ENCODE data around the gene CXCL12.

CXCL12 gene

GRCh38 chr10:44391981-44392380 is 7.1 kb upstream of the CXCL12 start:
- TF ChIP-seq CTCF (IDR thresholded peaks at IDR 0.05; ENCODE audit: control insufficient read depth, extremely low read depth, insufficient read depth) = no peak
- DNase-seq (ENCODE audit: low read depth) = no peak
- H3K4me3 ChIP-seq (ENCODE audit: low read depth, low read length) = no peak overlapping the region

- H3K4me3 ChIP-seq (ENCODE audit: low read depth, low read length) = no peak overlapping the region
- DNase-seq (ENCODE audit: low read depth) = no peak
- TF ChIP-seq CTCF (IDR thresholded peaks at IDR 0.05; ENCODE audit: control insufficient read depth, extremely low read depth, insufficient read depth) = no peak
Measured at GRCh38 chr10:44390585-44391072, 5.7 kb upstream of the CXCL12 start.

- H3K4me3 ChIP-seq (ENCODE audit: low read depth, low read length) = no peak overlapping the region
- TF ChIP-seq CTCF (IDR thresholded peaks at IDR 0.05; ENCODE audit: control insufficient read depth, extremely low read depth, insufficient read depth) = no peak
- no peak for DNase-seq (ENCODE audit: low read depth)
Measured at GRCh38 chr10:44389556-44389955, 4.7 kb upstream of the CXCL12 start.

- TF ChIP-seq CTCF (IDR thresholded peaks at IDR 0.05; ENCODE audit: control insufficient read depth, extremely low read depth, insufficient read depth) = no peak
- no peak overlapping the region for H3K4me3 ChIP-seq (ENCODE audit: low read depth, low read length)
- DNase-seq (ENCODE audit: low read depth) = no peak
Measured at GRCh38 chr10:44389150-44389549, 4.3 kb upstream of the CXCL12 start.

GRCh38 chr10:44388641-44389040 is 3.7 kb upstream of the CXCL12 start:
- no peak for TF ChIP-seq CTCF (IDR thresholded peaks at IDR 0.05; ENCODE audit: control insufficient read depth, extremely low read depth, insufficient read depth)
- H3K4me3 ChIP-seq (ENCODE audit: low read depth, low read length) = no peak overlapping the region
- DNase-seq (ENCODE audit: low read depth) = no peak

- no peak overlapping the region for H3K4me3 ChIP-seq (ENCODE audit: low read depth, low read length)
- TF ChIP-seq CTCF (IDR thresholded peaks at IDR 0.05; ENCODE audit: control insufficient read depth, extremely low read depth, insufficient read depth) = no peak
- DNase-seq (ENCODE audit: low read depth) = no peak
Measured at GRCh38 chr10:44387853-44388251, 3.0 kb upstream of the CXCL12 start.

- peak; percentile 15 for DNase-seq (ENCODE audit: low read depth)
Measured at GRCh38 chr10:44386546-44387052, 1.7 kb upstream of the CXCL12 start.

More at GRCh38 chr10:44386546-44387052, 1.7 kb upstream of the CXCL12 start:
- H3K4me3 ChIP-seq (ENCODE audit: low read depth, low read length) = no peak overlapping the region
- TF ChIP-seq CTCF (IDR thresholded peaks at IDR 0.05; ENCODE audit: control insufficient read depth, extremely low read depth, insufficient read depth) = peak; percentile 89
